Activated naive CD4-positive, alpha-beta T cell treated with Interleukin-2 at 50 U/mL for 16 hours (primary cell): Measurements from ENCODE around the gene TXK.

ENCODE experiments used
- DNase-seq: peaks from one replicate; pipeline ENCODE4 v3.0.0-alpha.2; 2020

The TXK gene

DNA sequence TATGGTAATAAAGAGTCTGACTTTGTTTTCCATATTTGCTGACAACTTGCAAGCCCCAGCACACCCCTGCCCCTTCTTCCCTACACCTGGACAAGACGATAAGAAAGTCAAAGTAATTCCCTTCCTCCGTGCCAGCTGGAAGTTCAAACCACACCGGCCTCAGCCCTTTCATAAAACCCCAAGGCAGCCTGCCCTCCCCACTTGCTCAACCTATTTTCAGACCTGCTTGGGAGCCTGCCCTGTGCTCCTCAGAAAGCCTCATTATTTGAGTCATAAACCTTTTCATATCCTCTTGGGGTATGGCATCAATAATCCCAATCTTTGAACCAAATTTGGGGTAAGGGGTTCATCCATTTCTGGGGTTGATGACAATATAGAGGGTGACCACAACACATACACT is 88.0 kb downstream of the TXK start:
- no peak for DNase-seq

DNA sequence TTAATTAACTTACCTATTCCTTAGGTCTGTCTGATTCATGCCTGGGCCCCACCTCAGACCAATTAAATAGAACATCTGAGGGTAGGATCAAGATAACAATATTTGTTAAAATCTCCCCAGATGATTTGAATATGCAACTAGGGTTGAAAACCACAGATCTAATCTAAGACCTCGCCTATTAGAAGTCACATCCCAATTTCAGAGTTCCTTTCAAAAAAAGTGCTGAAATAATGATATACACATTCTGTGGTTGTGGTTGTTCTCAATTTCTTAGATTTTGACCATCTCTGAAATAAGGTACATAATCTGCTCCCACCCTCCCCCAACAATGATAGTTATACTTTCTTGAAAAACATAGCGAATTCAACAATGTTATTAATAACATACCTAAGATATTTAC is 89.8 kb downstream of the TXK start:
- DNase-seq = no peak

GRCh38 chr4:48043504-48043903 is 90.5 kb downstream of the TXK start:
- DNase-seq = no peak

DNA sequence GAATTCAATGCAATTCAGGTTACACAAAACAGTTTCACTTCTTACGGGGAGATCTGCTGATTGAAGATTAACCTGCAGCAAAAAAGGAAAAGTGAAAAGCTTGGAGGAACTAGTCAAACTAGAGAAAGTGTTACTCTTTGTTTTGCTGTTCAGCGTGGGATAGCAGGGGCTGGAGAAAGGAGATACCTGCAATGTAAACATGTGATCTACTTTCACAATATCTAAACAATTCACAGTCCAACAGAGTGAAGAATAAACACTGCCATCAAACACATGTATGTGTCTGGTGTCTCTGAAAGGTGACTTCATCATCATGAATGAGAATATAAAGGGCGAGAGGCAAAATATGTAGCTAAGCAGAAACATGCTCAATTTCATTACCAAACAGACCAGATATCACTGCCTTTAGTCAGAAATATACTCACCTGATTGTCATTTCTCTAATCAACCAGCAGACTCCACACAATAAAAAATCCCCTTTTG is 91.0 kb downstream of the TXK start:
- DNase-seq = no peak

DNA sequence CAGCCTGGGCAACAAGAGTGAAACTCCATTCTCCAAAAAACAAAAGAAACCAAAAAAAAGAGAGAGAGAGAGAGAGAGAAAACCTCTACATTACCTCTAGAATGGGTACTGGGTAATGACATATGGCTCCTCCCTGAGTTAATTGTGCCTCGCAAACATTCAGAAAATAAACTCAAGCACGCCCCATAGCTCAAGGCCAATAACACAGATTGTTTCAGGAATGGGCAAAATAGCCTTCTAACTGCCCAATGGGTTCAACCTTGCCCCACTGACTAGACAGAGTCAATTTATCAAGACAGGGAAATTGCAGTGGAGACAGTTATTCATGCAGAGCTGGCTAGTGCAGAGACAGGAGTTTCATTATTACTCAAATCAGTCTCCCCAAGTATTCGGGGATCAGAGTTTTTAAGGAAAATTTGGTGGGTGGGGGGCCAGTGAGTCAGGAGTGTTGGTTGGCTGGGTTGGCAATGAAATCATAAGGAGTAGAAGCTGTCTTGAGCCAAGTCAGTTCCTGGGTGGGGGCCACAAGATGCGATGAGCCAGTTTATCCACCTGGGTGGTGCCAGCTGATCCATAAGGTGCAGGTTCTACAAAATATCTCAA is 92.4 kb downstream of the TXK start:
- DNase-seq = peak; percentile 35

- no peak for DNase-seq
These were observed 94.5 kb downstream of the TXK start for GRCh38 chr4:48039561-48039960.

- DNase-seq = no peak
These were observed 95.4 kb downstream of the TXK start for GRCh38 chr4:48038666-48039065.

DNA sequence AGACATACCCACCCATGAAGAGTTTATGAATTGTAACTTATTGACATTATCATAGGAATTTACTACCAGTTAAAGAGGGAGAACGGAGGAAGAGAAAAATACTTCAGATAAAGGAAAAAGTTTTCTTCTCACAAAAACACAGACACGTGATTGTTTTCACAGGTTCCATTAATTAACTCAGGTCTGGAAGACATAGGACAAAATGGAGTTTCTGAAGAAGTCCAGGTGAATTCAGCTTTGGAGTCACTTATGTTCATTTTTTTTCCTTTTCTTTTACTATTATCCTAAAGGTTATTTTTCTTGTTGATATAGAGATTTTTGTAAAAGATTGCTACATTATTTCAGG is 97.0 kb downstream of the TXK start:
- no peak for DNase-seq

- no peak for DNase-seq
These were observed 98.1 kb downstream of the TXK start for GRCh38 chr4:48035952-48036351.

DNA sequence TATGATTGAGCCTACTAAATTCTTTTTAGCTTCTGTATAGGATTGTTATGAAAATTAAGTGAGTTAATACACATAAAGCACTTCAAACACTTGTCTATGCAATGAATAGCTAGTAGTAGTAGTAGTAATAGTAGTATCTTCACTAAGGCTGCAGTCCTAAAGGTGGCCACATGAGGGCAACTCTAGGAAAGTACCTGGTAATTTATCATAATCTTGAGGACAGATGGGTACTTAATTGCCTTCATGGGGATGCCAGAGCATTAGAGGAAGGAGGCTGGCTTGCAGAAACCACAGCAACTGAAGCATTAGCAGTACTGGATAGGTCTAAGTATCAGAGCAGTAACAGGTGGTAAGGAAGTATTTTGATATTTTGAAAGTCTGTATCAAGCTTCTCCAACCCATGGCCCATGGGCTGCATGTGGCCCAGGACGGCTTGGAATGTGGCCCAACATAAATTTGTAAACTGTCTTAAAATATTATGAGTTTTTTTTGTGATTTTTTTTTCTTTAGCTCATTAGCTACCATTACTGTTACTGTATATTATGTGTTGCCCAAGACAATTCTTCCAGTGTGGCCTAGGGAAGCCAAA is 100.1 kb downstream of the TXK start:
- DNase-seq = peak; percentile 67

DNA sequence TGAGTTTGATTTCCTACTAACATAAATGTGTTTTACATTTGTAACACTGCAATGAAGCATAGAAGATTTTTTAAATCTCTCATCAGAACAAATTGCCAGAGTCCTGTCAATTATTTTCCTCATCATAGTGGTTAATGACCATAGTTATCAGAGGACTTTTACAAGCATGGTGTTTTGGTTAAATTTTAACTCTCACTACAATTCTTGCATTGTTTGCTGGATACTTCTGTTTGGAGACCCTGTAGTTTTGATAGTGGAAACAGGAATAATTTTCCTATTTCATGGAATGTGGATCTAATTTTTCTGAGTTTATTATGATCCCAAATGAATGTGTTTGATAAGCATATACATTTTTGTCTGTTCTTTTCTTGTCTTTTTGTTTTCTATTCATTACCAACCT is 100.6 kb downstream of the TXK start:
- DNase-seq = no peak

DNA sequence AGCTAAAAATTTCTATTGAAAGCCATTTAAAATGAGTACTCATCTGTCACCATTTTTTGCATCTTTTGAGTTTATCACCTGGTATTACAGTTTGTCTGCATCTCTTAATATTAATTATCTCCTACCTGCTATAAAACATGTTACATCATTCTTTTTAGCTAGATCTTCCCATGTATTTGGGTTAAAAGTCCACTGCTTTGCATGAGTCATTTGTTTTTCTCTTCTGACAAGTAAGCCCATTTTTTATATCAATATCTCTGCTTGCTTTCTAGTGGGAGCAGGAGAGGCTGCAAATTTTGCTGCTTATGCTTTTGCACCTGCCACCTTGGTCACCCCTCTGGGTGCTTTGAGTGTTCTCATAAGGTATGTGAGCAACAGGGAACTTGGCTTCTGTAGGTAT is 101.3 kb downstream of the TXK start:
- DNase-seq = no peak

DNA sequence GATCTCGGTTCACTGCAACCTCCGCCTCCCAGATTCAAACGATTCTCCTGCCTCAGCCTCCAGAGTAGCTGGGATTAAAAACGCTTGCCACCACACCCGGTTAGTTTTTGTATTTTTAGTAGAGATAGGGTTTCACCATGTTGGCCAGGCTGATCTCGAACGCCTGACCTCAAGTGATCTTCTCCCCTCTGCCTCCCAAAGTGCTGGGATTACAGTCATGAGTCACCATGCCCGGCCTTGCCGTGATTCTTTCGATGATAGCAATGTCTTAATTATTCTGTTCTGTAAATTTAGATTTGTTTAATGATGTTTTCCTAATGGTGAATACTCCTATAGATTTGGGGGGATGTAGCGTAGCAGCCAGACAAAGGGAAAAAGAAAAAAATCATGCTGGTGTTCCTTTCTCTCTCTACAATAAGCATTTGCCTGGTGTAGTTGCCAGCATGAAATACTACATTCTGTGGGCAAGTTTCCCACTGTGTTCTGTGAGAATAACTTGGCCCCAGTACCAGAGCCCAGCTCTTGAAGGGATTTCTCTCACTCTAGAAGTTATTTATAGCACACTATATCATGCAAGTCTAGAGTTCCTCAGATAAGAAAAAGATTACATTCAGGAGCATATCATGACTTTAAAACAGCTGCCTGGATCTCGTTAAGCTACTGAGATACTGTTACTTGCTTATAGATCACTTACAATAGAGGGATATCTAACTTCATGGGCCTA is 102.1 kb downstream of the TXK start:
- DNase-seq = no peak

GRCh38 chr4:48030470-48030869 is 103.6 kb downstream of the TXK start:
- no peak for DNase-seq

DNA sequence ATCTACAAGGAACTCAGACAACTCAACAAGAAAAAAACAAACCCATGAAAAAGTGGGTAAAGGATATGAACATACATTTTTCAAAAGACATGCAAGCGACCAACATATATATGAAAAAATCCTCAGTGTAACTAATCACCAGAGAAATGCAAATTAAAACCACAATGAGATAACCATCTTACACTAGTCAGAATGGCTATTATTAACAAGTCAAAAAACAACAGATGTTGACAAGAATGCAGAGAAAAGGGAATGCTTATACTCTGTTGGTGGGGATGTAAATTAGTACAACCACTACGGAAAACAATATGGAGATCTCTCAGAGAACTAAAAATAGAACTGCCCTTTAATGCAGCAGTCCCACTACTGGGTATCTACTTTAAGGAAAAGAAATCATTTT is 105.4 kb downstream of the TXK start:
- no peak for DNase-seq

GRCh38 chr4:48027653-48028052 is 106.4 kb downstream of the TXK start:
- DNase-seq = no peak

- no peak for DNase-seq
These were observed 109.0 kb downstream of the TXK start for GRCh38 chr4:48025005-48025404.

GRCh38 chr4:48024522-48024921 is 109.5 kb downstream of the TXK start:
- no peak for DNase-seq

DNA sequence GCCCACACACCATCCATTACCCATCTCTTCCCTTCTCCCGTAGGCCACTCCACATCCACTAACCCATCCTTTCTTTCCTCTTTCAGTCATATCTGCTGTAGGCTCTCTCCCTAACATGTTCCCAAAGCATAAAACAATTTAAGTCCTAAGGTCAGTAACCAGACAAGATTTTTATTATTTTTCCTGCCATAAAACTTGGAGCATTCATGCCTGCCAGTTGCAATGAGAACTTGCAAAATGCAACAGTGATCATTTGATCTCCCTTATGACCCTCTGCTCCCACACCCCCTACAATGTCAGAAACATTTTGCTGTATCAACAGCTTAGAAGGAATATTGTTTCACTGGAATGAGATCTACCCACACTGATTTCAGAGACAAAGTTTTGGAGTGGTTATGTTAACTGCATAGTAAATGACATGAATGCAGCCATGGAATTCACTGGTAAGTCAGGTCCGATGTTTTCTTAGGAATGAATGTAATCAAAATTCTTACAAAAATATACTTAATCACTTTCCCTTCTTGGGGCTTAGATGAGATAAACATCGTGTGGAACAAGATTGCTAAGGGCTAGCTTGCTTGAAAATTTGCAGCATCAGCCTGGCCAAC is 111.8 kb downstream of the TXK start:
- no peak for DNase-seq

DNA sequence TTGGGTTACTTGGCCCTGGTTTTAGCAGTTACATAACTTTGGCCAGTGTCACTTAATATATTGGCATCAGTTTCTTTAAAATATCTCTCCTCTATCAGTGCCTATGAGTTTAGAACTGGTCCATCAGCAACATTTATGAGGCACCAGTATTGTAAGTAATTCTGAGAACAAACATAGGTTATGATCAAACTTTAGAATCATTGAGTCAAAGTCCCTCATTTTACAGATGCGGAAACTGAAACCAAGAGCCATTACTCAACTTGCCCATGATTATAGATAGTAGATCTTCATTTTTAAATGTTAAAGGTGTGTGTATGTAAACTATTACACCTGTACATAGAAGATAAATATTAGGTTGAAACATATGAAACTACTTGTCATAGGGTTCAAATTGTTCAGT is 113.0 kb downstream of the TXK start:
- DNase-seq = no peak

GRCh38 chr4:48018112-48018511 is 115.9 kb downstream of the TXK start:
- no peak for DNase-seq

DNA sequence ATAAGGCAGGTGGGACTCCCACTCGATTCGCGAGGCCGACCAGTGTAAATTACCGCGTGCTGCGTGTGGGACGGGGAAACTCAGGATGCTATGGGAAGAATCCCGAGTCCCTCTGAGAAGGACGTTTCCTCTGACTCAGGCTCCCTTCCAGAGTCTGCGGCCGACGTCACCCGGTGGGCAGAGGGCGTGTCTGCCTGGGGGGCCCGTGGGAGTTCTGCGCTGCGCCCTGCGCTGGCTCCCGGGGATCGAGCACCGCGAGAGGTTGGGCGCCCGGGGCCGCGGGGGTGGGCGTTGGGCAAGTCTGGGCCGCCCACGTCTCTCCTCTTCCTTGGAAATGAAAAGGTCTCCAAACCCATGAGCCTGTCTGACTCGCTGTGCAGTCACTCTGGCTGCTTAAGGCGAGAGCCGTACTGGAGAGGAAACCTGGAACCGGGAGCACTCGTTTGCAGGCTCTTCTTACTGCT is 116.9 kb downstream of the TXK start:
- DNase-seq = peak; percentile 54
